ENCODE results near the gene KRT17.

DNA sequence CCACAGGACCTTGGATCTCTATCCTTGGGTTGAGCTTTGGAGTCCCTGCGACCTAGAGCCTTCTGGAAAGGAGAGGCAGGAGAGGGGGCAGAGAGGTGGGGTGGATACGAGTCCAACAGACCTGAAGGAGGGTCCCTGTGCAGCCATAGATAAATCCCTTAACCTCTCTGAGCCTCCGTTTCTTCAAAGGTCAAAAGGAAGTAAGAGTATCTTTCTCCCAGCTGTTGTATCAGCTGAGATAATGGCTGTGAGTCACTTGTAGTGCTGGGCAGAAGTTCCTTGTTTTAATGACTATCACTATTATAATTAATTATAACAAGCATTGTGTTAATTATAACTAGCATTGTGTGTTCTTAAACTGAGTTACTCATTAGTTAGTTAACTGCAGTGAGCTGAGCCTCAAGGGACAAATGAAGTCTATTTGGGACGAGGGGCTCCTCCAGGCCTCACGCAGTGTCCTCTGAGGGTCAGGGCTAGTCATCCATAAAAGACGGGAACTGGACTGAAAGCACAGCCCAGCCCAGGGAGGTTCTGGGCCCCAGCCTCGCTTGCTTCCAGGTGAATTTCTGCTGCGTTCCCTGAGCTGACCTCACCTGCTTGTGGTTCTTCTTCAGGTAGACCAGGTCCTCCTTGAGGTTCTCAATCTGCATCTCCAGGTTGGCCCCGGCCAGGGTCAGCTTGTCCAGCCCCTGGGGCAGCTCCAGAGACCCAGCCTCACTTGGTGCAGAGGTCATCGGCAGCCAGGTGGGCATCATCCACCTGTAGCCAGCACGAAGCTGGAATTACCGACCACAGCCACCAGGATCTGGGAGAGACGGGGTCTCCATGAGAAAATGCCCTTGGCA is 5.7 kb upstream of the KRT17 start:
- TF ChIP-seq, protein P1, sequence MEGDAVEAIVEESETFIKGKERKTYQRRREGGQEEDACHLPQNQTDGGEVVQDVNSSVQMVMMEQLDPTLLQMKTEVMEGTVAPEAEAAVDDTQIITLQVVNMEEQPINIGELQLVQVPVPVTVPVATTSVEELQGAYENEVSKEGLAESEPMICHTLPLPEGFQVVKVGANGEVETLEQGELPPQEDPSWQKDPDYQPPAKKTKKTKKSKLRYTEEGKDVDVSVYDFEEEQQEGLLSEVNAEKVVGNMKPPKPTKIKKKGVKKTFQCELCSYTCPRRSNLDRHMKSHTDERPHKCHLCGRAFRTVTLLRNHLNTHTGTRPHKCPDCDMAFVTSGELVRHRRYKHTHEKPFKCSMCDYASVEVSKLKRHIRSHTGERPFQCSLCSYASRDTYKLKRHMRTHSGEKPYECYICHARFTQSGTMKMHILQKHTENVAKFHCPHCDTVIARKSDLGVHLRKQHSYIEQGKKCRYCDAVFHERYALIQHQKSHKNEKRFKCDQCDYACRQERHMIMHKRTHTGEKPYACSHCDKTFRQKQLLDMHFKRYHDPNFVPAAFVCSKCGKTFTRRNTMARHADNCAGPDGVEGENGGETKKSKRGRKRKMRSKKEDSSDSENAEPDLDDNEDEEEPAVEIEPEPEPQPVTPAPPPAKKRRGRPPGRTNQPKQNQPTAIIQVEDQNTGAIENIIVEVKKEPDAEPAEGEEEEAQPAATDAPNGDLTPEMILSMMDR (IDR thresholded peaks at IDR 0.05) = no peak
- TF ChIP-seq EZH2 (IDR thresholded peaks at IDR 0.05) (no peak), EZH2phosphoT487 (IDR thresholded peaks at IDR 0.05) (no peak)

Measured in neural progenitor cell (in vitro differentiated cells).